ENCODE data around the gene TMEM63B.

The TMEM63B gene

DNA sequence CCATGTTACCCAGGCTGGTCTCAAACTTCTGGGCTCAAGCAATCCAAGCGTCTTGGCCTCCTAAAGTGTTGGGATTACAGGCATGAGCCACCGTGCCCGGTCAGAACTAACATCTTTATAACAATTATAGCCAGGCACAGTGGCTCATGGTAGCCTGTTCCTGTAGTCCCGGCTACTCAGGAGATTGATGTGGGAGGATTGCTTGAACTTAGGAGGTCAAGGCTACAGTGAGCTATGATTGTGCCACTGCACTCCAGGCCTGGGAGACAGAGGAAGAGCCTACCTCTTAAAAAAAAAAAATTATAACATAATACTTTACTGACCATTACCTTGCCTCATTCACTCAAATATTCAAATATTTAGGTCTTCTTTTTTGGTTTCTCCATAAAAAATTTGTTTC lies 72.5 kb downstream of the TMEM63B start:
- DNase-seq = no peak

GRCh38 chr6:44201200-44201599 lies 73.8 kb downstream of the TMEM63B start:
- DNase-seq = no peak

DNA sequence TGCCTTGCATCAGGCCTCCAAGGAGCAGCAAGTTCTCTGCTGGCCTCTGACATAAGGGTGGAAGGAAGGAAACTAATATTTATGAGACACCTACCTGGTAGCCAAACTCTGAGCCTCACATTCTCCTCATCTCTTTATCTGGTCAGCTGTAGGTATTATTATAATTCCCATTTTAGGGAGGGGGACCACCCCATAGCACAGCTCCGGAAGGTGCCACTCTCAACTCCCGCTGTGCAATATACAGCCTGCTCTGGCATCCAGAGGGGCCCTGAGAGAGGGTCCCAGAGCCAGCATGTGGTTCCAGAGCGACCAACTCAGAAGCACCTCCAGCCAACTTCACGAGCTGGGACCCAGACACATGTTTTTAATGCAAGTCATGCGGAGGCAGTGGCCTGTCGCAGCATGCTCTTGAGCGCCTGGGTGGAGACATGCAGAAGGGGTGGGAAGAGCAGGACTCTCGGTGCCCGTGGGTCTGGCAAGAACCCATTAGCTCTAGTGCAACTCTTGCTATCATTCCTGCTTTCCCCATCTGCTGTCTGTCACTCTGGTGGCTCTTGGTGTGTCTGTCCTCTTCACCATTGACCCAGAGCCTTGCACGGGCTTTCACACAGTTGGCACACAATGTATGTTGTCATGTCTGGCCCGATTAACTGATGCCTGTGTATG lies 74.4 kb downstream of the TMEM63B start:
- no peak for DNase-seq

- no peak for DNase-seq
These were observed 75.1 kb downstream of the TMEM63B start for GRCh38 chr6:44202332-44202971.

- no peak for DNase-seq
These were observed 75.8 kb downstream of the TMEM63B start for GRCh38 chr6:44202972-44203750.

DNA sequence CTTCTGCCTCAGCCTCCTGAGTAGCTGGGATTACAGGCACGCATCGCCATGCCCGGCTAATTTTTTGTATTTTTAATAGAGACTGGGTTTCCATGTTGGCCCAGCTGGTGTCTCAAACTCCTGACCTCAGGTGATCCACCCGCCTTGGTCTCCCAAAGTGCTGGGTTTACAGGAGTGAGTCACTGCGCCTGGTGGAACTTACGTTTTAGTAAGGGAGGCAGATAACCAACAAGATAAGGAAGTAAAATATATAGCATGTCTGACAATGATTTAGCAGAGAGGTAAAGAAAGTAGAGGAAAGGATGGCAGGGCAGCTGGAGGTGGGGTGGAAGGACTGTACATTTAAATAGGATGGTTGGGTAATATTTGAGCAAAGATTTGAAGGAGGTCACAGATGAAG lies 76.6 kb downstream of the TMEM63B start:
- DNase-seq = no peak
